Bone marrow (tissue), 2 donors: ENCODE results near the gene SLIT3.

Experiments used
- DNase-seq, 2 donors: peaks; one replicate each; lab custom pipeline; 2025; lab: John Stamatoyannopoulos, UW

SLIT3 gene

DNA sequence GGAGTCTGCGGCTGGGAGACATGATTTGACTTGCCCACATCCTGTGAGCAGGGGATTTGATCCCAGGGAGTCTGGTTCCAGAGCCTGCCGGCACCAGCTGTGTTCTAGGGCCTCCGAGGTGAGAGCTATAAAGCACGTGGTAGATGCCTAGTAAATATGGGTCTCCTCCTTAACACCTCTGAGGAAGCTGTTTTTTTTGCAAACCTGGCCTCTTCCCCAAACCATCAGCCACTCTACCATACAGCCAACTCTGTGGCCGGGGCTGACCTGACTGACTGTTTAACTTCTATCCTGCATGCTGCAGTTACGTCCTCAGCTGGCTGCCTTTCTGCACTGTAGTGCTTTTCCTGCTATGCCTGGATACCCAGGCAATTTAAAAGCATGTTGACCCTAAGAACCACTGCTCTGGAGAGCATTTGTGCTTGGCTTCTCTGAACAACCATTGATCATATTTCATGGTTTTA lies 220.5 kb downstream of the SLIT3 start:
- no peak for DNase-seq

DNA sequence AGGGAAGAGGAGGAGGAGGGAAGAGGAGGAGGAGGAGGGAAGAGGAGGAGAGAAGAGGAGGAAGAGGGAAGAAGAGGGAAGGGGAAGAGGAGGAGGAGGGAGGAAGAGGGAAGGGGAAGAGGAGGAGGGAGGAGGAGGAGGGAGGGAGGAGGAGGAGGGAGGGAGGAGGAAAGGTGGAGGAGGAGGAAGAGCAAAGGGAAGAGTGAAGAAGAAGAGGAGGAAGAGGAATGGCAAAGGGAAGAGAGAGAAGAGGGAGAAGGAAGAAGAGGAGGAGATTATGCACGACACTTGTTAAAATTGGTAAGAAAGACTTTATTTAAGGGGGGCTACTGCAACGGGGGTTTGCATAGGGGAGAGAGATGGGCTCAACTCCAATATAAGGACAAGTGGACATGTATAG lies 221.2 kb downstream of the SLIT3 start:
- no peak for DNase-seq

DNA sequence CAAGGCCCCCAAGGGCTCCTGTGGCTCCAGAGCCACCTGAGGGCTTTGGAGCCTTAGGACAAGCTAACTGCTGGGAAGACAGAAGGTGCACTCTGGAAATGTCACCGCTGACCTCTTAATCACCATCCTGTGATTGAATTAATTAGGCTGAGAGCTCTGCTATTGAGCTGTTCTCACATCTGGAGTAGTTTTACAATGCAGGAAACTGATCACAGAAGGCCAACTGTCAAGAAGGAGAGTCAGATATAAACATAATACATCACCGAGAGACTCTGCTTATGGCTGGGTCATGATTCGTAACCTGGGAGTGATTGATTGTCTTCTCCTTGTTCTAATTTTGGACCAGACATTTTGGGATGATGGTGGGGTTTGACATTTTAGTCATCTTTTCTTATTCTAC lies 226.1 kb downstream of the SLIT3 start:
- no peak for DNase-seq

DNA sequence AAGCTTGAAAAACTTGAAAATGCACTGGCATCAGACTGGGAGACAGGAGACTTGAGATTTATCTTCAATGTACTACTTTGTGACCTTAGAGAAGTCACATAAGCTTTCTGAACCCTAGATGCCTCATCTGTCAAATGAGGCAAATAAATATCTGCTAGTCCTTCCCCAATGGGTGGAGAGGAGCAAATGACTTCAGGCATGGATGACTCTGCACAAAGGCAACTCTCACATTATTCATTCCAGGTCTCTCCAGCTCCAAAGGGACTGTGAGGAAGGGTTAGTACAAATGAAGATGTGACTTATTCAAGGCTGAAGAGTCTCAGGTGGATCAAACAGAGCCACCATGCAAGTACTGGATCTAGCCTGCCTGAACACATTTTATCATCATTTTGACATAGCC lies 228.7 kb downstream of the SLIT3 start:
- no peak for DNase-seq

DNA sequence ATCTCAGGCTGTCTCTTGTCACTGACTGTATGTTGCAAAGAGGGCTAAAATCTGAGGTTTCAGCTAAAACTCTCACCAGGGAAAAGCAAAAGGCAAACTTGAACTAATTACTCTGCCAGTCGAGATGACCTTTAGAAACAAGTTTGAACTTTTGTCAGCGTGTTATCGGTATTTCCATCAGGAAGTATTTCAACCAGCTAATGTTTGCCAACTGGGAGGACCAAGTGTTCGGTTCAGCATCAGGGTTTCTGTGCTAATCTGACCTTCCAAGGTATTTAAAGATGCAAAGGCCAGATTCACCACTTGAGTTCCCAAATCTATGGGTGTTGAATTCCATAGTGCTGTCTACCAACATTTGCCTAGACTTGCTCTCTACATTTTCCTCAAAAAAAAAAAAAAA lies 230.5 kb downstream of the SLIT3 start:
- no peak for DNase-seq

DNA sequence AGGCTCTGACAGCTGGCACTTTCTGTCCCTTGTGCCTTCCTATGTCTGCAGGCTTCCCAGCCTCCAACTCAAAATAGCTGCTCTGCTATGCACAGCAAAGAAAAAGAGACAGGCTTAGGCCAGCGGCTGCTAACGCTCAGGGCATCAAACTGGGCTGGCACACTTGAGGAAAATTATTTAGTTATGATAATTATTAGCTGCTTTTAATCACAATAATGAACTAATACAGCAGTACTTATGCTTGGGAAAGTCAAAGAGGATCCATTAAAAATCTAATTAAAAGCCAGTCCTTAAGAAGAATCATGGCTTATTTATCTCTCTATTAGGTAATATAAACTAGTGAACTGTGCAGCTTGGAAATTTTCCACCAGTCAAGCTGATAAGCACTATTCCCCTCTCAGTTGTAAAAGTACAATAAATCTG lies 233.2 kb downstream of the SLIT3 start:
- DNase-seq = no peak

DNA sequence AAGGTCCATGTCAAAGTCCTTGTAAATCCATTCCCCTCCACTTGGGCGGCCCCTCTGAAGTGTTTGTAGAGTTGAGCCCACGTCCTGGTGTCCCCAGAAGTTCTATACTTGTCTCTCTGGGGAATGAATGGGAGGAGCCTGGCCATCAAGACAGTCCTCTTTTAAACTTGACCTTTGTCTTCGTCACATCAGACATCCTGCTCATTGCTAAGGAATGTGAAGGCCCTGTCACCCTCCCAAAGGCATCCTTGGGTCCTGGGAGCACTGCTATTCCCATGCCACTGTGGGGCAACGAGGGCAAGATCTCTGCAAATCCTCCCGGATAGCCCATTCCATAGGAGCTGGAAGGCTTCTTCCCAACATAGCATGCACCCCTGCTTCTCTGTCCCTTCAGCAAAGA lies 235.5 kb downstream of the SLIT3 start:
- DNase-seq = no peak

DNA sequence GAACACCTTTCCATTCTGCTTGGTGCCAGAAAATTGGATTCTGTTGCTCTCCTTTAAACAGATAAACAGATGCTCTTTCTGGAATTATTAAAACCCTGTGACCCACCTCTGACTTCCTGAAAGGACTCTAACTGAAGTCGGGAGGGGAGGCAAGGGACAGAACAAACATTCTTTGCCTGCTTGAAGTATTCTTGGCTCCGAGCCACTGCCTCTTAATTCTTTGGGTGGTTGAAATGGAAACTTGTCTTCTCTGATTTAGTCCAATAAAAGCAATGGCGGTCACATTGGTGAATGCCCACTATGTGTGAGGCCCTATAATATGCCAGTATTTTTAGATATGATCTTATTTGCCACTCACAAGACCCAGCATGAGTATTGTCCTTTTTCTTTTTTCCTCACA lies 236.8 kb downstream of the SLIT3 start:
- no peak for DNase-seq

DNA sequence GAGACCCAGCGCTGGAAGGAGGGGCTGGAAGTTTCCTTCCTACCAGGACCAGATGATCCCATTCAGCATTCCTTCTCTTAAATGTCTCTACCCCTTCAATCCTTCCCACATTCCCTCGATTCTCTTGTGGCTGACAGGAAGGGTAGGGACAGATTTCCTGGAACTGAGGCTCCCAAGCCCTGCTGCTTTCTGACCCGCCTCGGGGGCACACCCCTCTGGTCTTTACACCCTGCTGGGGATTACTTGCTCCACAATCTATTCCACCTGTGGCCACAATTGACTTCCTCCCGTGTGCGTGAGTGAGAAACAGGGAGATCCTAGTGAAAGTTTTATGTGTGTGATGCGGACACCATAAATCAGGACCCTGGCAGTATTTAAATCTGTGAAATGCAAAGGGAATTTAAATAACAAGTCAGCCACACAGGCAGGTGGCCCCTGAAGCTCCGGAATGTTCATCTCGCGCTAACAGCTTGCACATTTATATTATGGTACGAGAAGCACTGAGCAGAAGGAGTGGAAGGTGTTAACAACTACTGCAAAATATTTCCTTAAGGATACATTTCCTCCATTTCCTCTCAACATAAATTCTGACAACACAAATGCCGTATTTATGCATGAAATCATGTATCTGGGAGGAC lies 237.5 kb downstream of the SLIT3 start:
- DNase-seq = no peak

DNA sequence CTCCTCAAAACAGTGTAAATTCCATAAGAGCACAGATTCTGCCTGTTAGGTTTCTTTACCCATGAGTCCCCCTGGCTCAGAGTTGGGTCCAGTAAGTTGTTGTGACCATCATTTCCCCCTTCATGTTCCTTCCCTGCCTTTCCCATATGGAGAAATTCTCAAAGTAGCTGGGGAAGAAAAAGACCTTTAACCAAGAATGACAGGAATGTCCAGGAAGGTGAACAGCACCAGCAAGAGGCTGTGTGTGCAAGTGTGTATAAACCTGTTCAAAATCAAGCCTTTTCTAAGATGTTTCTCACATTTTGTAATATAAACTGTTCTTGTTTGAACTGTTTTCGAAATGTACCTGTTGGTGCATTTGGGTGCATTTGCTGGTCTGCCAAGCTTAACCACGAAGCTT lies 238.2 kb downstream of the SLIT3 start:
- no peak for DNase-seq

DNA sequence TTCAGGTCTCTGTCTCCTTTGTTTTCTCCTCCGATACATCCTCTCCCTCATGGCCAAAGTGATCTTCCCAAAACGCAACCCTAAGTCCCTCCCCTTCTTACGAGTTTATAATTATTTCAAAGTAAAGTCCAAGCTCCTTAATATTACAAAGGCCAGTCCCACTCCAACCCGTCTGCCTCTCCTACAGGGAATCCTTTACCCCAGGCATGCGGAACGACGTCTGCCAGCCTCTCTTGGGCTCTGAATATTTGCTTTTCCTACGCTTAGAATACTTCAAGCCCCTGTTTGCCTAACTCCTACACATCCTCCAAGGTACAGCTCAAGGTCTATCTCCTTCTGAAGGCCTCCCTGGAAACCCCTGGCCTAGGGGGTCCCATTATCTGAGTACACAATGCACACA lies 246.4 kb downstream of the SLIT3 start:
- no peak for DNase-seq

DNA sequence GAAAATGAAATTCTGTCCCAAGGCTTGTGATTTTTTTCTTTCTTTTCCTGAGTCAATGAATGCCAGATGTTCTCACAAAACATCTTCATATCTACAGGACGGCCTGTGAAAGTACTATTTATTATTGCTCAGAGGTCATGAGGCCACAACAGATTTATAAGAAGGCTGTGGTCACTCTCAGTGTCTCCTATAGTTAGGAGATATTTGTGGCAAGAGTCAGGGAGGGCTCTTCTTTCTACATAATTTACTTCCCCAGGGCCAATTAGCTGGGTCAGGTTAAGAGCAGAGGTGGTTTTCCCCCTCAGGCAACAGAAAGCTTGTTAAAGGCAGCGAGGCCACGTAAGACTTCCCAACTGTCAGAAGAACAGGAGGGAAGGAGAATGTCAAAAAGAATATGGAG lies 248.7 kb downstream of the SLIT3 start:
- no peak for DNase-seq

DNA sequence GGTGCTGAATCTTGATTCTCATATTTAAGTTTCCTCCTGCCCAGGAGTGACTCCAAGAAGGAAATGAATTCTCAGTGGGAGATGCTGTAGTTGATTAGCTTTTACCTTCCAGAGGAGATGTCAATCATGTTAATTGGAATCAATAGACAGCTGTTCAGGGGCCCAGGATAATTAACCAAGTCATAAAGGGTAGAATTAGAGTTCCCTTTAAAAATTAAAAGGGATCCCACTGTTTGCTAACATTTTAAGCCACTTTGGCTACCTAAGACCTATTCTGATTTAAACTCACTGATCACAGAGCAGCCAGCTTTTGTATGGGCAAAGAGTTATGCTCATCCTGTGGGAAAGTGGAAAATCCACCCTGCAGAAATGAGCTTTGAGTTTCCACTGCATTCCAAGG lies 249.6 kb downstream of the SLIT3 start:
- no peak for DNase-seq

DNA sequence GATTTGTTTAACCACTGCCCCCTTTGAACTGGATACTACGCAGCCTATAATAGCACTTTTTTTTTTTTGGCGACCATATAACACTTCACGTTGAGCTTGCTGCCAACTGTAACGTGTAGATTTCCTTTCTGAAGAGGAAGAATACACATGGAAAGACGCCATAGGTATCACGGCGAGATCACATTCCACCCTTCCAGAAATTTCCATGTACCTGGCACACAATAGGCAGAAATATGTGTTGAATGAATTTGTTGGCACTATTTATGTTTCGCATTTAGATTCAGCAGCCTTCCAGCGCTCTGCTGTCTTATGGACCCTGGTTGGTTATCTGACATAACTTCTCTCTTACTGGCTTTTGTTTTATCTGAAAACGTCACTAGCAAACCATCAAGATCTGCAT lies 250.3 kb downstream of the SLIT3 start:
- DNase-seq = no peak

DNA sequence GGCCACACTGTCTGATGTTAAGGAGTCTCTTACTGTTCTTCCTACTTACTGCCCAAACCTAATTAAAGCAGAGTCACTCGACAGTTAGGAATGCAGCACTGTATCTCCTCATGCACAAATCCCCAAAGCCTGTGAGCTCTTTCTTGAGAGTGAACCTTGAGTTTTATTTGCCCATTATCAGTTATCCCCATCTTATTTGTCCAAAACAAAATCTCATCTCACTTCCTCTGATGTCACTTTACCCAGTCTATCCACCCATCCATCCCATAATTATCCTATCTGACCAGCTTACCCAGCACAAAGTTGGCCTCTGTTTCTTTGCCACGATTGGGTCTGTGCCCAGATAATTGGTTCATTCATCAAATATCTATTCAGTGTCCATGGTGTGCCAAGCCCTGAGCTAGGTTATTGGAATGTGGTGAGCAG lies 250.8 kb downstream of the SLIT3 start:
- no peak for DNase-seq

DNA sequence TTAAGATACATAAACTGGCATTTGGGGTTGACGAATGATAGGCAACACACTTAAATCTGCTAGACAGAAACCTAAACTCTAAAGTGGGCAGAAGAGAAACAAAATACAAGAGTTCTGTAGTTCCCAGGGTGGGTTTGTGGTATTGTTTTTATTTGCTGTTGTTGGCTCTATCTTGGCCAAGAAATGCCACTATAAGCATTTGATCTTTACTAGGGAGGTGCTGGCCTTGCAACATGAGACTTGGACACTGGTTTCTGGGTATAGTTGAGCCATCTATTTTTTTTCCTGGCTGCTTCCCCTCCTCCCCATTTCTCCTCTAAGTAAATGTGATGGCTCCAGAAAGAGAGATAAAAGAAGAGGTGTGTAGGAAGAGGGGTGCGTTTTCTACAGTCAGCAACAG lies 251.2 kb downstream of the SLIT3 start:
- no peak for DNase-seq

DNA sequence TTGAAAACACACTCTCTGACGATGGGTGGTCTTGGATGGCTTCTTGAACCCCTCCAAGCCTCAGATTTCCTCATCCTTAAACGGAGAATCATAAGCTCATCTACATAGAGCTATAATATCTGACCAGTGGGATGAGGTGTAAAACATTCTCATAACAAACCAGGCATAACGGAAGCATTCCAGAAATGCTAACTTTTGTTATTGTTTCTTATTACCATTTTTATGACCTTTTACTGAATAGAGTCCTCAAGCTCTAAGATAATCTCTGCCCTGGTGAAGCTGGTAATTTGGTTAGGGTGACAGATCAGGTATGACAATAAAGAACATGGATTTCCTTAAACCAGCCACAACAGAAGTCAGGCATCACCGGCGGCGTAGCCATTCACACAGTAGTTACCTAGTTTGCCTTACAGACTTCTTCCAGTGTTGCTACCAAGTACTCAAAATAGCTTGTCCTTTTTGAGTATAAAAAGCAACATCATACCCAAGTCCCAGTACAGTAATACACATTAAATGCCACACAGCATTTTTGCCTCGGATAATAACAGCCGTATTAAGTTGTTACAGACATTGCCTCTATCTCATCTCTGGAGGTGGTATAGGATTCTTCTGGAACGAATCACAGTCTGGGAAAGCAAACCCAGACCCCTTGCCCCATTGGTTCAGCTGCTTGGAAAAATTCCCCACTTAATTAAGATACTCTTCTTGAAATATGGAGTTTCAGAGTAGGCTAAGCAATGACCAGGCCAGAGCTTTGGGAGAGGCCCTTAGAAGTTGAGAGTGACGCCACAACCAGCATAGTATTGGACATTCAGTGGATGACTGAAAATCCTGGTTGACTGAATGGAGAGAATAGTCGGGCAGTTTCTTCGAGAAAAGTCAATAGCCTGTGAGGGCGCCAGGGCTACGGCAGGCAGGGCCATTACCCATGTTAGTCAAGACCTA lies 252.5 kb downstream of the SLIT3 start:
- DNase-seq = no peak

DNA sequence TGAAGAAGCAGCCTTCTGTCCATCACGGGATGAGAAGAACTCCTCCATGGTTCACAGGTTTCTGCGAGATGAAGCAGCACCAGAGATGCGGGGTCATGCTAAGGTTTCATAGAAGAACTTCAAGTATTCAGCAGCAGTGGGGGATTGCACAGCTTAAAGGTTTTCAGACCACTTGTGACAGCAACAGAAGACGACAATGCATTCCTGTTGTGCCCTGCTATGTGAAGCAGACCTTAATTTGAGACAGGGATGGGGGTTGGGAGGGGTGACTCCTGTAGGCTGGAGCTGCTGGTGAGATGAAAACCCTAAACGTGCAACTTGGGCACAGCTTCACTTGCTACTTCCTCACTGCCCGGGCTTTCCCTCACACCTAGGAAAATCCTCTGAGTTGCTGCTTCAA lies 256.0 kb downstream of the SLIT3 start:
- DNase-seq = no peak

DNA sequence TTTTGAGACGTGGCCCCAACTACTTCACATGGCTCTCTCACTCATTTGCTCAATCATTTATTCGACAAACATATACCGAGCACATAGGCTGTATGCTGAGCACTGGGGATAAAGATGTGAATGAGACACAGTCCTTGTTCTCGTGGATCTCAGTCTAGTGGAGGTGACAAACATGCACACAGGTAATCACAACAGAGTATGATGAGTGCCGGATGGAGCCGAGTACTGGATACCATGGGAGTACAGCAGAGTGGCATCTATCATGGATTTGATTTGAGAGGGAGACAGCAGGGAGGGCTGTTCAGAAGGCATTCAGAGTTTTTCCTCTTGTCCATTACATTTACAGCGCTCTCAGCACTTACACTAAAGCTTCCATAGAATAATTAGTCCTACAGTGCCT lies 259.8 kb downstream of the SLIT3 start:
- DNase-seq = no peak

DNA sequence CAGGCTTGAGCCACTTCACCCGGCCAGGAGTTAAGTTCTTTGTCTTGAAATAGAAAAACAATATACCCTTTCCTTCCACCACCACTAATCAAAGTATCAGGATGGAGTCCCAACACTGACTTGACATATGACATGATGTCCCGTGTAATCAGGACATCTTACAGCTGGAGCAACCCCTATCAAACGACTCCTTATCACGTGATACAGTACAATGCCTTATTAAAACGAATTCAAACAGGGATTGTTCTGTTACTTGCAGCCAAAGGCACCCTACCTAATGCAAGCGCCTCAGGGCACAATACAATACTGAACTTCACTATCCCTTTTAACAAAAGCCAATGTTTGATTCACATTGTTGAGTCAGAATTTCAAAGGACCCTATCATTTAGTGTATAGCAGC lies 261.3 kb downstream of the SLIT3 start:
- no peak for DNase-seq

DNA sequence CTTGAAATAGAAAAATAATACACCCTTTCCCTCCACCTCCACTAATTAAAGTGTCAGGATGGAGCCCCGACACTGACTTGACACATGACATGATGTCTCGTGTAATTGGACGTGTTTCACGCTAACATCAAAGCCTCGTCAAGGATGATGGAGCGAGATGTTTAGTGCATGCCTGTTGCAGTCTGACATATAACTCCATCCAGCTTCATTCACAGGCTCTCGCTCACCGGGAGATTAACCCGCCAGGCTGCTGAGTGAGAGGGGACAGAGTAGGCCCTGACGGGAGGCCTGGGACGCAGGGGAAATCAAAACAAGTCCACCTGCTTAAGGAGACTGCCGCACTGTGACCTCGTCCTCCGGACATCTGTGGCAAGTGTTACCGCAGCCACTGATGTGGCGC lies 263.5 kb downstream of the SLIT3 start:
- no peak for DNase-seq

DNA sequence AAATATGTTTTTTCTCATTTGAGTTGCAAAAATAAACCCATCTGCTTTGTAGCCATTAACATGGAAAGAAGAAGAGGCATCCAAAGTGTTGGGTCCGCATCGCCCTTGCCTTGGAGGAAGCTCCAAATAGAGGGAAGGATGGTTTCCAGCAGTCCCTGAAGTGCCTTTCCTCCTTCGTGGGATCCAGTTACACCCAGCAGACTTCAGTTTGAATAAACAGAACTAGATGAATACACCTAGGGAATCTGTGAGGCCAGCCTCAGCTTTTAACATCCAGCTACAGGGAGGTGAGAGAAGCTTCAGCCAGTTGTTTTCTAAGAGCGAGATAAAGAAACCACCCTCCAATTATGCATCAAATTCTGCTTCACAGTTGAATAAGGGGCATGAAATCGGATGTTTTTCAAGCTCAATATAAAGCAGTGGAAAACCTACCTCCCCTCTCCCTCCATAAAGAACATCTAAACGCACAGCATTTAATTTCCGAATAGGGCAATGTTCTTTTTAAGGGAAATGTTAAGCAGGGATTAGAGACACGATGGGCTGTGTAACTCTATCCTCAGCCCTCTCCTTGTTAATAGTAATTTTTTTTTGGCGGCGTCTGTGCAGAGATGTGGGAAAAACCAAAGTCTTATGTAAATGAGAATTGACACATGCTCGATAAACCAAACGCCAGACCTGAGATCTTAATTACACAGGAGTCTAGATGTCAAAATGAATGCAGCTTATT lies 264.7 kb downstream of the SLIT3 start:
- no peak for DNase-seq
